ENCODE results near the gene GABRR3.

GABRR3 gene

GRCh38 chr3:98004721-98005120, 30.4 kb downstream of the GABRR3 start:
- ChIA-PET POLR2A (no interaction called here), CTCF (interaction anchor here (1.0 kb wide), 1 partner anchor 19 kb away, joined by 3 read pairs; no protein-coding TSS in a partner anchor)
- Histone ChIP-seq H3K4me3 (ENCODE audit: low read depth, low read length) (no peak overlapping the region), H3K9me3 (ENCODE audit: control insufficient read depth, insufficient read depth, low read depth, low read length) (no peaks in the 10 kb centered on the region), H3K4me1 (ENCODE audit: control insufficient read depth, insufficient read depth, low read length) (peaks cover 3% of the 10 kb centered on the region; the same call in 1 of the 2 replicates), H3K27ac (ENCODE audit: extremely low read depth, low read depth, low read length) (no peak overlapping the region), H3K36me3 (ENCODE audit: control insufficient read depth in 2 of 2, insufficient read depth in 1 of 2, low read length in 2 of 2) (no peaks in the 10 kb centered on the region)
- no peak for TF ChIP-seq ZNF585B (tag by site-specific recombination; IDR thresholded peaks at IDR 0.05)
- TF ChIP-seq ZNF626 (tag by site-specific recombination; IDR thresholded peaks at IDR 0.05), result no peak
- no peak for TF ChIP-seq ZNF341 (tag by site-specific recombination; IDR thresholded peaks at IDR 0.05; ENCODE audit: low read depth)
- TF ChIP-seq ZNF549 (tag by site-specific recombination; IDR thresholded peaks at IDR 0.05), result no peak
- TF ChIP-seq ZSCAN16 (tag by site-specific recombination; IDR thresholded peaks at IDR 0.05), result no peak
- TF ChIP-seq ZNF391 (tag by site-specific recombination; IDR thresholded peaks at IDR 0.05; ENCODE audit: borderline replicate concordance, low read depth), result no peak
- no peak for TF ChIP-seq KLF10 (tag by site-specific recombination; IDR thresholded peaks at IDR 0.05)
- no peak for TF ChIP-seq SP2 (tag by site-specific recombination; IDR thresholded peaks at IDR 0.05)
- TF ChIP-seq ZNF274 (IDR thresholded peaks at IDR 0.05; ENCODE audit: low read length), result no peak
- TF ChIP-seq ZNF274 (tag by site-specific recombination; IDR thresholded peaks at IDR 0.05; ENCODE audit: borderline replicate concordance), result no peak
- no peak for TF ChIP-seq ZNF560 (tag by site-specific recombination; IDR thresholded peaks at IDR 0.05; ENCODE audit: borderline replicate concordance)

DNA sequence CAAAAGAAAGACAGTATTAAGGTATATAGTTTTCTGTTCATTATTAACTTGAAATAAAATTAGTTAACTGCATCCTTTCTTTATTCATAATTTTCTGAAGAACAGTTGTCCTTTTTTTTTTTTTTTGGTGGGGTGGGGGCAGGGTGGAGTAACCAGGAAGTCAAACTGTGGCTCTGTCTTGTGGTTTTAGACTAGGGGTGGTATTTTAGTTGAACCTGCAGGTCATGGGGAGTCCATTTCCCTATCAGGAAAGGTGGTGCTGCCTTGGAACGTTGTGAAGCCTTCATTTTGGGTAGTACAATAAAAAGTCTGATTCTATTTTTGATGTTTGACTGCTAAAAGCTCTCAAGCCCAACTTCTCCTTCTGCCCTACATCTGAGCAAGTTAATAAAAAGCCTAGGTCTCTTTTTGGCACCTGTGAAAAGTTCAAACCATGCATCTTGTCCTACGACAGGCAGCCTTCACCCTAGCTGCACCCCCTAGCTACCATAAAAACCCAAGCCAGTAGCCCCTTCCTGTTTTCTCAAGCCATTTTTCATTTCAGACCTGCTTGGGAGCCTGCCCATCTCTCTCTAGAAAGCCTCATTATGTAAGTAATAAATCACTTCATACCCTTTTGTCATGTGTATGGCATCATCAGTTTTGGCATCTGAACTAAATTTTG, 31.7 kb downstream of the GABRR3 start:
- CTCF ChIA-PET, result no interaction called here
- H3K9me3 ChIP-seq (ENCODE audit: control insufficient read depth, insufficient read depth, low read depth, low read length), result no peaks in the 10 kb centered on the region
- no peak overlapping the region for H3K27ac ChIP-seq (ENCODE audit: extremely low read depth, low read depth, low read length)
- POLR2A ChIA-PET, result no interaction called here
- no peak overlapping the region for H3K4me3 ChIP-seq (ENCODE audit: low read depth, low read length)
- H3K4me1 ChIP-seq (ENCODE audit: control insufficient read depth, insufficient read depth, low read length), result peaks cover 3% of the 10 kb centered on the region; the same call in 1 of the 2 replicates
- H3K36me3 ChIP-seq (ENCODE audit: control insufficient read depth in 2 of 2, insufficient read depth in 1 of 2, low read length in 2 of 2), result no peaks in the 10 kb centered on the region
- TF ChIP-seq ZNF214 (tag by site-specific recombination; IDR thresholded peaks at IDR 0.05; ENCODE audit: borderline replicate concordance), result no peak
- TF ChIP-seq ZNF658 (tag by site-specific recombination; IDR thresholded peaks at IDR 0.05), result no peak
- TF ChIP-seq ZNF19 (tag by site-specific recombination; IDR thresholded peaks at IDR 0.05; ENCODE audit: low read depth), result no peak
- TF ChIP-seq ZNF560 (tag by site-specific recombination; IDR thresholded peaks at IDR 0.05; ENCODE audit: borderline replicate concordance), result no peak
- TF ChIP-seq ZNF510 (tag by site-specific recombination; IDR thresholded peaks at IDR 0.05; ENCODE audit: insufficient replicate concordance), result no peak
- TF ChIP-seq, protein P1, sequence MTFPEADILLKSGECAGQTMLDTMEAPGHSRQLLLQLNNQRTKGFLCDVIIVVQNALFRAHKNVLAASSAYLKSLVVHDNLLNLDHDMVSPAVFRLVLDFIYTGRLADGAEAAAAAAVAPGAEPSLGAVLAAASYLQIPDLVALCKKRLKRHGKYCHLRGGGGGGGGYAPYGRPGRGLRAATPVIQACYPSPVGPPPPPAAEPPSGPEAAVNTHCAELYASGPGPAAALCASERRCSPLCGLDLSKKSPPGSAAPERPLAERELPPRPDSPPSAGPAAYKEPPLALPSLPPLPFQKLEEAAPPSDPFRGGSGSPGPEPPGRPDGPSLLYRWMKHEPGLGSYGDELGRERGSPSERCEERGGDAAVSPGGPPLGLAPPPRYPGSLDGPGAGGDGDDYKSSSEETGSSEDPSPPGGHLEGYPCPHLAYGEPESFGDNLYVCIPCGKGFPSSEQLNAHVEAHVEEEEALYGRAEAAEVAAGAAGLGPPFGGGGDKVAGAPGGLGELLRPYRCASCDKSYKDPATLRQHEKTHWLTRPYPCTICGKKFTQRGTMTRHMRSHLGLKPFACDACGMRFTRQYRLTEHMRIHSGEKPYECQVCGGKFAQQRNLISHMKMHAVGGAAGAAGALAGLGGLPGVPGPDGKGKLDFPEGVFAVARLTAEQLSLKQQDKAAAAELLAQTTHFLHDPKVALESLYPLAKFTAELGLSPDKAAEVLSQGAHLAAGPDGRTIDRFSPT (tag by site-specific recombination; IDR thresholded peaks at IDR 0.05), result no peak
- TF ChIP-seq ZBTB10 (tag by site-specific recombination; IDR thresholded peaks at IDR 0.05), result no peak

DNA sequence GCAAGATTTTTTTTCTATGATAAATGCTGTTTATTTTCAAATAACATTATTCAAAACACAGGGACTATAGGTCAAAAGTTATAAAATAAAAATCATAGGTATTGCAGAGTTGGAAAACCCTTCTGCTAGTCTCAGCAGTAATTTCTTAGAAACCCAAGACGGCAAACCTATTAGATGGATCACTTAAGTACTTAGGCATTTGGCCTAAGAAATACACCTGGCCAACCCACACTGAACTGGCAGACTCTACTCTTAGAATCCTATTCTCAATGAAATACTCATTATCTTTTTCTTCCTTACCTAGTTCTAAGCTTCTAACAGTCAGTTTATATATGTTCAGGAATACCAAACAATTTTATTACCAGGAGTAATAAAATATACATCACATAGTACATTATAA, 32.4 kb downstream of the GABRR3 start:
- H3K27ac ChIP-seq (ENCODE audit: extremely low read depth, low read depth, low read length), result no peak overlapping the region
- POLR2A ChIA-PET, result no interaction called here
- H3K9me3 ChIP-seq (ENCODE audit: control insufficient read depth, insufficient read depth, low read depth, low read length), result no peaks in the 10 kb centered on the region
- H3K36me3 ChIP-seq (ENCODE audit: control insufficient read depth in 2 of 2, insufficient read depth in 1 of 2, low read length in 2 of 2), result no peaks in the 10 kb centered on the region
- H3K4me1 ChIP-seq (ENCODE audit: control insufficient read depth, insufficient read depth, low read length), result peaks cover 3% of the 10 kb centered on the region; the same call in 1 of the 2 replicates
- CTCF ChIA-PET, result no interaction called here
- H3K4me3 ChIP-seq (ENCODE audit: low read depth, low read length), result no peak overlapping the region
- TF ChIP-seq ZNF132 (tag by site-specific recombination; IDR thresholded peaks at IDR 0.05; ENCODE audit: borderline replicate concordance) (no peak), EGR2 (tag by site-specific recombination; IDR thresholded peaks at IDR 0.05; ENCODE audit: low read depth) (no peak), ZNF843 (tag by site-specific recombination; IDR thresholded peaks at IDR 0.05) (no peak), ZEB2 (tag by site-specific recombination; IDR thresholded peaks at IDR 0.05) (no peak), SP3 (tag by site-specific recombination; IDR thresholded peaks at IDR 0.05) (no peak), ZNF19 (tag by site-specific recombination; IDR thresholded peaks at IDR 0.05; ENCODE audit: low read depth) (no peak), KLF1 (tag by site-specific recombination; IDR thresholded peaks at IDR 0.05) (no peak), ZNF76 (tag by site-specific recombination; IDR thresholded peaks at IDR 0.05; ENCODE audit: borderline replicate concordance, low read depth) (no peak), ZNF449 (tag by site-specific recombination; IDR thresholded peaks at IDR 0.05) (no peak)

All from HEK293 (cell line).